ENCODE data around the gene AFG1L.

The AFG1L gene

GRCh38 chr6:108464418-108465097 is 169.7 kb downstream of the AFG1L start:
- no peak for DNase-seq

DNA sequence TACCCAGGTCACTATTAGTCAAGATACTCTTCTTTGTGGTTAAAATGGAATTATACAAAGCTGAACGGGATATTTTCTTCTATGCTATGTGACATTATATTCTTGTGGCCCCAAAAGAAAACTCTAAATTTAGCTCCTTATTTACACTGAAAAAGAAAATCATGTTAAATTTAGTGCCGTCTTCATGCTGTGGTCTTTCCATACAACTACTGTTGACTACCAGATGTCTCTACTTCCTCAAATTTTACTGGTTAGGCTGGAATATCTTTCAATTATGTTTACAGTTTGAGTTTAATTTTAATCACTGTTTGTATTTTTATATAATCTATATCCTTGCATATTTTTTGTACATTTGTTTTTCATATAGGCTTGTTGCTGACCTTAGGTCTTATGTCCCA is 170.2 kb downstream of the AFG1L start:
- DNase-seq, result no peak

GRCh38 chr6:108468346-108468745 is 173.5 kb downstream of the AFG1L start:
- DNase-seq, result no peak

DNA sequence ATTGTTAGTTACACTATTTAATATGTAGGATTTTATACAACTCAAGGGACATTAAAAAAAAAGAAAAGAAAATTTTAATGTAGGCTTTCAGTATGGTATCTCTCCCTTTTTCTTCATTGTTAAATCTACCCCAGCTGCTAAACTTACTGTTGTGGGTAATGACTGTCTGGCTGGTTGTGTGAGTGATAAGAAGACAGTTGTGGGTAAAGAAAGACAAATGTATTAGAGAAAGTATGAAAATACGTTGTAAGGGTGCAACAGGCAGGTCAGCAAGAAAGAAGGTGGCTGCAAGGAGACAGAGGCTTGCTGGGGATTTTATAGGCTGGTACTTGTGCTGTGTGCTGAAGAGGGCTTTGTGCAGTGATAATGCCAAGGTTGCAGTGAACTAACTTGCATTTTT is 174.5 kb downstream of the AFG1L start:
- DNase-seq, result no peak

DNA sequence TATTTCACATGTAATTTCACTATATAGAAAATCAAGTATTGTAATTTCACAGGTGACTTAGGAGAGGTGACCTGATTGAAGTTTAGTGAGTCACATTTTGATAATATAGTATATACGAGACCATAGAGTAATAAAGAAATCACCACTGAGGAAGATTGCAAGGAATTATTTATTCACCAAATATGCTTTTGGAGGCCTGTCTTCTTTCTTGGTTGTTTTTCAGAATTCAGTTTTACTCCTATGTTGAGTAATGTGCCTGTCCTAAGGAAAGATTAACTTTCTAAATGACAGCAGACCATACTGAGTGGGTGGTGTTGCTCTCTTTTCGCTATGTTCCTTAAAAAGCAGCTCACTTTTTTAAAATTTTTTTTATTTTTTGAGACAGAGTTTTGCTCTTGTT is 178.3 kb downstream of the AFG1L start:
- DNase-seq, result no peak

DNA sequence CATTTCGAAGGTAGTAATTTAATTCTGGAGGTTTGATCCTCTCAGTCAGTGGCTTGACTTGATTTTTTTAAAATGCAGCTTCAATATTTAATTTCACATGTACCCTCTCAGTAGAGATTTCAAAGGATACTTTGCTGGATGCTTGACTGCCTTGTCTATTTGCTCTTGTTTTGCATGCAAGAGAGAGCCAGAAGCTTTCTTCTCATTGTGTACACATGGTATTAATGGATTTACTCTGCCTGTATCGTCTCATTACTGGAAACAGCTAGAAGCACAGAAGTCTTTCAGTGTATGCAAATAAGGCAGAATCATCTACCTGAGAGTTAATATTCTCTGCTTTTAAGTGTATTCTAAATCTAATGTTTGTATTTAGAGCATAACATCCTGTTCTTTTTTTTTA is 181.5 kb downstream of the AFG1L start:
- no peak for DNase-seq

DNA sequence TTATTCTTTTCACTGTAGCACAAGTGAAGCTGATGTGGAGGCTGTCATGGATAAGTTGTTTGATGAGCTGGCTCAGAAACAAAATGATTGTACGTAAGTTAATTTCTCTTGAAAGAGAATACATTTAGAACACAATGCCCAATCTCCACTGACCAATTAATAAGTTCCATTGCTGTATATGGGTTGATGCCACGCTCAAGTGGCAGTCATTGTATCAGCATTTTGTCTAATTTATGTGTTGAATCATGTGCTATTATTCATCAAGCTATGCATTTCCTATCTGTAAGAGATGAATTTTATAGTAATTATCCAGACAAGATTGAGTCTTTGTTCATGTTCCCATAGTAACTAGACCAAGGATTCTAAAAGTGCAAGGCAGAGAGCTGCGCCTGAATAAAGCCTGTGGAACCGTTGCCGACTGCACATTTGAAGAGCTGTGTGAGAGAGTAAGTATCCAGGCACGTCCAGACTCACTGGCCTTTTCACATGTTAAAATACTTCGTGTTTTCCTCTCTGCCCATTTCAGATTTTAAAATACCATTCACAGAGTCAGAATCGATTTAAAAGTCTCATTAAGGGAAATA is 182.1 kb downstream of the AFG1L start:
- no peak for DNase-seq

- DNase-seq, result no peak
These were observed 187.7 kb downstream of the AFG1L start for GRCh38 chr6:108482559-108482958.

DNA sequence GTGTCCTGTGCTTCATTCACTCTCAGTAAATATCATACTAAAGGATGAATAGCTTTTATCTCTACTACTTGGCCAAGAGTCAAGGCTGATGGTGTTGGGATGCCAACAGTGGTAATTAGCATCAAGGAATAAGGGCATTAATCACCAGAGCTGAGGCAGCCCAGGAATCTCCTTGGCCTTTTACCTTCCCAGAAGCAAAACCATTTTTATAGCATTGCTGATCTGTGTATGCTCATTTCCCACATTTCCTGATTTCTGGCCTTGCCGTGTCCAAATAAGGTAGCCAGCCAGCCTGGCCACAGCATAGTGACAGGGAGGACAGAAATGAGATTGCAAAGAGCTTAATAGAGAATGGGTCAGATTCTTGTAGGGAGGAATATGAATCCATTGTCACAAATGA is 189.2 kb downstream of the AFG1L start:
- DNase-seq, result no peak

GRCh38 chr6:108489699-108490098 is 194.8 kb downstream of the AFG1L start:
- DNase-seq, result no peak

GRCh38 chr6:108492131-108492766 is 197.4 kb downstream of the AFG1L start:
- no peak for DNase-seq

DNA sequence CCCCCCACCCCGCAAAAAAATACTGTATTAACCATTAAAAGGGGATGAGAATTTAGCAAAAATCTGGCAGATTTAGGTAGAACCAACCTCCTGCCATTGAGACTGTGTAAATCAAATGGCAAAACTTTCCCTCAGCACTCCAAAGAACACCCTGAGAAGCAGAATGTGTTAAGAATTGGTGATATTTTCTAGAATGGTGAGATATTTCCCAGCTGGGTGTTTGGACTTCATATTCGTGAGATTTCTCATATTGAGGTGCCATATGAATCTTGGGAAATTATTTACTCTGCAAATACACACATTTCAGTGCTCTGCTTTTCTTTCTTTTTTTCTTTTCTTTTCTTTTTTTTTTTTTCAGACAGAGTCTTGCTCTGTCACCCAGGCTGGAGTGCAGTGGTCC is 199.6 kb downstream of the AFG1L start:
- no peak for DNase-seq

- peak; percentile 27 for DNase-seq
These were observed 203.0 kb downstream of the AFG1L start for GRCh38 chr6:108497883-108498282.

GRCh38 chr6:108501559-108501958 is 206.7 kb downstream of the AFG1L start:
- DNase-seq, result no peak

DNA sequence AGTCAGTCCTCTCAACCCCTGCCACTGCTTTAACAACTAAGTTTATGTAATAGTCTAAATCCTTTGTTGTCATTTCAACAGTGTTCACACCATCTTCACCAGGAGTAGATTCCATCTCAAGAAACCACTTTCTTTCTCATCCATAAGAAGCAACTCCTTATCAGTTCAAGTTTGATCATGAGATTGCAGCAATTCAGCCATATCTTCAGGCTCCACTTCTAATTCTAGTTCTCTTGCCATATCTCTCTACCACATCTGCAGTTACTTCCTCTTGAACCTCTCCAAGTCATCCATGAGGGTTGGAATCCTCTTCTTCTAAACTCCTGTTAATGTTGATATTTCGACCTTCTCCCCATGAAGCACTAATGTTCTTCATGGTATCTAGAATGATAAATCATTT is 208.0 kb downstream of the AFG1L start:
- no peak for DNase-seq

DNA sequence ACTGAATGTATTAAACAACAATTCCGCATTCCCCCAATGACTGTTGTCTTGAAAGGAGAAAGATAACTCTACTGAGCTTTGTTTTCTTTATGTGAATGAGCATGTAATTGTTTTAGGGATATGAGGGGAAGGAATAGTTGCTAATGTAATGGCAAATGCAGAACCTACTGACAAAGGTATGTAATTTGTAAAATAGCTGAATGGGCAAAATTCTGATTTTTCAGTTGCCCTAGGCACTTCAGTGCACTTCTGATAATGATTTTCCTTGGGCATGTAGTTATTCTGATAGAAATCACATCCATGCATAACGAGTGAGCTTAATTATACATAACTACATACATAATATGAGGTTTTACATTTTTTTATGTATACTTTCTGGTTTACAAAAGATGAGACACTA is 212.5 kb downstream of the AFG1L start:
- no peak for DNase-seq

DNA sequence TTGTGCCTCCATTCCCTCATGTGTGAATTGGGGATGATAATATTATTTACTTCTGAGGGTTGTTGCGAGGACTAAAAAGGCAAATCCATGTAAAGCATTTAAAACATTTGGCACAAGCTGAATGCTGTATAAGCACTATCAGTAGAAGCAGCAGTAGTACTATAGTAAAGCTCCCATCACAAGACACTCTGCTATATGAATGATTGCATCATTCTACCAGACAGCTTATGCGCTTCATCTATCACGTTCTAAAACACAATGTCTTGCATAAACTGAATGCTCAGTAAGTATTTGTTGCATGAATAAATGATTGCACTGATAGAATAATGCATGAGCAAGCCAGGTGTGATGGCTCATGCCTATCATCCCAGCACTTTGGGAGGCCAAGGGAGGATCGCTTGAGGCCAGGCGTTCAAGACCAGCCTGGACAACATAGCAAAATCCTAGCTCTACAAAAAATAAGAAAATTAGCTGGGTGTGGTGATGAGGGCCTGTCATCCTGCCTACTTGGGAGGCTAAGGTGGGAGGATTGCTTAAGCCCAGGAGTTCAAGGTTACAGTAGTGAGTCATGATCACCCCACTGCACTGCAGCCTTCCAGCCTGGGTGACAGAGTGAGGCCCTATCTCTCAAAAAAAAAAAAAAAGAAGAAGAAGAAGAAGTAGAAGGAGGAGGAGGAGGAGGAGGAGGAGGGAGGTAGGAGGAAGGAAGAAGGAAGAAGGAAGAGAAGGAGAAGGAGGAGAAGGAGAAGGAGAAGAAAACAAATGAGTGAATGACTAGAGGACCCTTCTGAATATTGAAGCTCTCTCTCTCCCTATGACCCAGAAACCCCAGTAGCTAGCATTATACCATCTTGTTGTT is 215.8 kb downstream of the AFG1L start:
- no peak for DNase-seq

GRCh38 chr6:108518714-108519576 is 224.1 kb downstream of the AFG1L start:
- no peak for DNase-seq

- DNase-seq, result no peak
These were observed 226.8 kb downstream of the AFG1L start for GRCh38 chr6:108521616-108522107.

DNA sequence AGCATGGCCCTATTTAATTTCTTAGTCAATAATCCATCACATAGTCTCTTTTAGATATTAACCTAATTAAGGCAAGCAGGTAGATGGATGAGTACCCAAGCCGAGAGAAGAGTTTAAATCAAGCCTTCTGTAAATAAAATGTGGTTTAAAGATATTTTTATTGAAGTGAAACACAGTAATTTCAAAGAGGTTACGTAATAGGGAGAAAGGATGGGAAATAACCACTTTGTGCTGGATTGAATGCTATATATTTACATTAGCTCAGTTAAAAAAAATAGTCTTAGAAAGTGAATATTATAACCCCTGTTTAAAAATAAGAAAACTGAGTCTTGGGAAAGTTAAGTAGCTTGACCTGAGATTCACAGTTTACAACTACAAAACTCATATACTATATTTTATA is 228.8 kb downstream of the AFG1L start:
- no peak for DNase-seq

DNA sequence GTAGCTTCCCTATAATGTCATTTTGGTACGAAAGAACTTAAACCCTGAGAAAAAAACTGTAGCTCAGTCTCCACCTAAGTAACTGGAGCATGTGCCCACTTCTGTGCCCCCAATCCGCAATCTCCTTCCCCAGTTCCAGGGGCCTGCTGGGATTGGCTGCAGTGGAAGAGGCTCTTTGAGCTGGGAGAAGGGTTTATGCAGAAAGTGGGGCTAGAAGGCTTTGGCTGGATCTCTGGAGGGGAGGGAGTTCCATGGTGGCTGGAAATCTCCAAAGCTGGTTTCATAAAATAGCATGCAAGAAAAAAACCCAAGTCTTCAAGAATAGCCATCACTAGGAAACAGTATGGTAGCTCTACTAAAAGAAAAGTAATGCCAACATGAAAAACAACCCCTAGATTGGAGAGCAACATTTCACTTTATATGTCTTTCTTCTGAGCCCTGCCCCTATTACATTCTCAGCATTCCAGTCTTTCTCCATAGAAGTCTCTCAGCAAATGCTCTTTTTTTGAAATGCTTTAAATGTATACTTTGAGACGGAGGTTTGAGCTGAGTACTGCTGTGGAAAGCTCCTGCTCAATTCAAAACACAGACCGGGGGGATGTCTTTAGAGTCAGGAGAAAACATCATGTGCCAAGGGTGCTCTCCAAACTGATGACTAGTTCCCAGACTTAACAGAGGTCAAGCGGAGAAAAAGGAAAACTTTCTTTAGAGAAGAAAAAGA is 229.8 kb downstream of the AFG1L start:
- no peak for DNase-seq

- no peak for DNase-seq
These were observed 231.9 kb downstream of the AFG1L start for GRCh38 chr6:108526739-108527174.

Data from stimulated activated CD8-positive, alpha-beta memory T cell treated with anti-CD3 and anti-CD28 coated beads, Interleukin-4, amount 100 ng/mL, for 48 hours (primary cell).